GM19043 (cell line): Measurements from ENCODE around the gene ADI1.
"Not testable (repeated sequence)": the region's sequence is repeated elsewhere in the genome, so short reads cannot be mapped to it uniquely, and the experiment has no call there.

Experiments used
- ATAC-seq: cut with Tn5 transposase; IDR thresholded peaks from one replicate; pipeline ENCODE4 v1.9.1; 2021; ENCODE audit warnings: low read depth; ENCODE audit not compliant: unreplicated experiment

Gene ADI1

GRCh38 chr2:3496708-3497080 lies 22.6 kb downstream of the ADI1 start:
- not testable (repeated sequence) for ATAC-seq

- ATAC-seq, result no peak
These were observed 24.2 kb downstream of the ADI1 start for GRCh38 chr2:3494984-3495666.

GRCh38 chr2:3493615-3494007 lies 25.7 kb downstream of the ADI1 start:
- no peak for ATAC-seq

GRCh38 chr2:3492951-3493614 lies 26.2 kb downstream of the ADI1 start:
- ATAC-seq, result no peak

- ATAC-seq, result not testable (repeated sequence)
These were observed 26.9 kb downstream of the ADI1 start for GRCh38 chr2:3492475-3492787.

GRCh38 chr2:3491716-3492474 lies 27.4 kb downstream of the ADI1 start:
- no peak for ATAC-seq

- ATAC-seq, result no peak
These were observed 28.0 kb downstream of the ADI1 start for GRCh38 chr2:3491306-3491705.

- ATAC-seq, result no peak
These were observed 28.9 kb downstream of the ADI1 start for GRCh38 chr2:3490191-3491170.

- no peak for ATAC-seq
These were observed 29.6 kb downstream of the ADI1 start for GRCh38 chr2:3489764-3490115.

GRCh38 chr2:3488855-3489763 lies 30.2 kb downstream of the ADI1 start:
- no peak for ATAC-seq

- no peak for ATAC-seq
These were observed 31.2 kb downstream of the ADI1 start for GRCh38 chr2:3488061-3488531.

- no peak for ATAC-seq
These were observed 31.9 kb downstream of the ADI1 start for GRCh38 chr2:3487432-3487831.

- no peak for ATAC-seq
These were observed 32.3 kb downstream of the ADI1 start for GRCh38 chr2:3487028-3487425.

GRCh38 chr2:3486047-3487027 lies 33.0 kb downstream of the ADI1 start:
- no peak for ATAC-seq

- ATAC-seq, result no peak
These were observed 34.2 kb downstream of the ADI1 start for GRCh38 chr2:3485166-3485565.

GRCh38 chr2:3483986-3484960 lies 35.1 kb downstream of the ADI1 start:
- ATAC-seq, result no peak

- no peak for ATAC-seq
These were observed 35.9 kb downstream of the ADI1 start for GRCh38 chr2:3483227-3483985.
